Stimulated activated effector memory CD8-positive, alpha-beta T cell treated with anti-CD3 and anti-CD28 coated beads, Interleukin-12 subunit alpha, Interleukin-12 subunit beta, amount 100 ng/mL, for 72 hours (primary cell): Measurements from ENCODE around the gene CENPH.

Source experiments
- ATAC-seq: fragments of 150-1000 bp; cut with Tn5 transposase; 2 replicates; pipeline ENCODE4 v1.10.0; 2021
- DNase-seq, 2 donors: peaks; one replicate each; pipeline ENCODE4 v3.0.0; 2021 to 2022; ENCODE audit warnings: low spot score in 2 of 2
- H3K27ac Mint-ChIP-seq: one replicate; pipeline ENCODE4 v1.8.0; 2022; ENCODE audit warnings: mild to moderate bottlenecking, mixed read lengths
- H3K36me3 Mint-ChIP-seq: one replicate; pipeline ENCODE4 v1.8.0; 2022; ENCODE audit warnings: mild to moderate bottlenecking, mixed read lengths
- H3K4me1 Mint-ChIP-seq: one replicate; pipeline ENCODE4 v1.8.0; 2022; ENCODE audit warnings: mixed read lengths
- H3K4me3 Mint-ChIP-seq: one replicate; pipeline ENCODE4 v1.8.0; 2022; ENCODE audit warnings: mild to moderate bottlenecking, mixed read lengths
- H3K9me3 Mint-ChIP-seq: one replicate; pipeline ENCODE4 v1.8.0; 2022; ENCODE audit warnings: mixed read lengths

CENPH gene

DNA sequence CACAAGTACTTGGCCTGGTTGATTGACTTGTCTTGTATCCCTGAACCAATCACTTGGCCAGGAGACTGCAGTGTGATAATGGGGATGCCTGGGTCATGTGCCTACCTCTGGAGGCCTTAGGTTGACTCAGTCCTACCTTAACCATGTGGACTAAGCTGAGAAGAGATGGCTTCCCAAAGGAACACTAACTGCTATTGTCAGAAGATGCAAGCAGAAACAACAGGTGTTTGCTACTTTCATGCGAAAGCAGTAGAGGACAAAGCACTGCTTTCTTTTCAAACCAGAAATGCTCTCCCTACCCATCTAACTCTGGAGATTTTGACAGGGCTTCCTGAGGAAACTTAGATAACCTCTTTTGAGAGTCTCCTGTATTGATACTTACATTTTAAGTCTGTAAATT lies 68.2 kb downstream of the CENPH start:
- H3K27ac Mint-ChIP-seq, result no peak overlapping the region
- DNase-seq, result no peak
- no peaks in the 10 kb centered on the region for H3K9me3 Mint-ChIP-seq
- H3K4me1 Mint-ChIP-seq, result no peaks in the 10 kb centered on the region
- peaks cover 94% of the 10 kb centered on the region for H3K36me3 Mint-ChIP-seq
- H3K4me3 Mint-ChIP-seq, result no peak overlapping the region
- no peak for ATAC-seq
